Measurements from ENCODE around the gene TFCP2.
"Not testable (repeated sequence)": the region's sequence is repeated elsewhere in the genome, so short reads cannot be mapped to it uniquely, and the experiment has no call there.

The TFCP2 gene

DNA sequence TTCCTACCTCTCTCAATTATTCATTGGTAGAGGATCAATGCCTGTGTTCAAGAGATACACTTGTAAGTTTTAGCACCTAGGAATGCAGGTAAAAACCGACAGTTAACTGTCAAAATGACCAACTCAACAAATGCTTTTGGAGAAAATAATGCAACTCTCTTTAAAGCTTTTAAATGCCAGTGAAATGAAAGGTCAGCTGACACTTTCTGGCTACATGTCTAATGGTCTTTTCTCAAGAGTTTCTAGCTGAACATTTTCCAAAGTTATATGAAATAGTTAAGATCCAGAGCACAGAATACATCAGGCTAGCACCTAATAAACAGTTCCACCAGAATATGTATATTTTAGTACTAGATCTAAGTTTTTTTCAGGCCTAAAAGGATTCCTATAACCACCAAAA is 91.5 kb downstream of the TFCP2 start:
- H3K9ac ChIP-seq (ENCODE audit: low read length), result no peak overlapping the region

DNA sequence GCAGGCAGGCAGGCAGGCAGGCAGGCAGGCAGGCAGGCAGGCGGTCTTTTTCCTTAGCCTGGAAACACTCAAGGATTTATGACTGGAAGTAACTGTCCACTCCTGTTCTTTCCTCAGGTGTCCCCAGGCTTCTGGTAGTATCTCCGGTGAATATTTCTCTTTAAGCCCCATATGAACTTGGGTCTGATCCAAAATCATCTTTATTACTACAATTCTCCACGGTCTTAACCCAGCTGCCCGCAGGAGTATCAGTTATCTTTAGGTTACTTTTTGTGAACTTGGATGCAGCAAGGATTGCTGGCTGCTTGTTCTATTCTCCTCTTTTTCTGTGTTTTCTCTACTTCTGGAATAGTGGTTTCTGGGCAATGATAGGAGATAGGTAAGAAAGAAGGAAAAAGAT is 92.8 kb downstream of the TFCP2 start:
- Histone ChIP-seq H2AFZ (ENCODE audit: low read length) (no peak overlapping the region), H3K27ac (ENCODE audit: low read length) (no peak overlapping the region), H3K4me3 (ENCODE audit: low read length) (no peak overlapping the region), H4K20me1 (ENCODE audit: insufficient read depth, low read length) (no peaks in the 10 kb centered on the region), H3F3A (ENCODE audit: insufficient read depth, low read length) (no peaks in the 10 kb centered on the region), H3K4me1 (ENCODE audit: low read length) (peaks cover 5% of the 10 kb centered on the region; the same call in 1 of the 2 replicates), H3K4me2 (ENCODE audit: low read depth, low read length) (no peak overlapping the region), H3K9me2 (replicated peaks; ENCODE audit: insufficient read depth, low read length) (no peaks in the 10 kb centered on the region), H3K79me2 (ENCODE audit: low read length) (no peaks in the 10 kb centered on the region), H3K9ac (ENCODE audit: low read length) (no peak overlapping the region), H3K27me3 (replicated peaks; ENCODE audit: insufficient read depth, low read length) (no peaks in the 10 kb centered on the region), H3K36me3 (replicated peaks; ENCODE audit: insufficient read depth, low read length) (no peaks in the 10 kb centered on the region), H3K9me3 (replicated peaks; ENCODE audit: insufficient read depth, low read length) (no peaks in the 10 kb centered on the region)
- TF ChIP-seq EZH2 (optimal IDR thresholded peaks at IDR 0.05; ENCODE audit: low read depth, low read length) (no peak), EZH2phosphoT487 (IDR thresholded peaks at IDR 0.05; ENCODE audit: low read length) (no peak)
- TF ChIP-seq, protein P1, sequence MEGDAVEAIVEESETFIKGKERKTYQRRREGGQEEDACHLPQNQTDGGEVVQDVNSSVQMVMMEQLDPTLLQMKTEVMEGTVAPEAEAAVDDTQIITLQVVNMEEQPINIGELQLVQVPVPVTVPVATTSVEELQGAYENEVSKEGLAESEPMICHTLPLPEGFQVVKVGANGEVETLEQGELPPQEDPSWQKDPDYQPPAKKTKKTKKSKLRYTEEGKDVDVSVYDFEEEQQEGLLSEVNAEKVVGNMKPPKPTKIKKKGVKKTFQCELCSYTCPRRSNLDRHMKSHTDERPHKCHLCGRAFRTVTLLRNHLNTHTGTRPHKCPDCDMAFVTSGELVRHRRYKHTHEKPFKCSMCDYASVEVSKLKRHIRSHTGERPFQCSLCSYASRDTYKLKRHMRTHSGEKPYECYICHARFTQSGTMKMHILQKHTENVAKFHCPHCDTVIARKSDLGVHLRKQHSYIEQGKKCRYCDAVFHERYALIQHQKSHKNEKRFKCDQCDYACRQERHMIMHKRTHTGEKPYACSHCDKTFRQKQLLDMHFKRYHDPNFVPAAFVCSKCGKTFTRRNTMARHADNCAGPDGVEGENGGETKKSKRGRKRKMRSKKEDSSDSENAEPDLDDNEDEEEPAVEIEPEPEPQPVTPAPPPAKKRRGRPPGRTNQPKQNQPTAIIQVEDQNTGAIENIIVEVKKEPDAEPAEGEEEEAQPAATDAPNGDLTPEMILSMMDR (IDR thresholded peaks at IDR 0.05; ENCODE audit: low read length), result no peak
- DNase-seq, result no peak

More for the DNA sequence above, 91.5 kb downstream of the TFCP2 start:
- H3F3A ChIP-seq (ENCODE audit: insufficient read depth, low read length), result no peaks in the 10 kb centered on the region
- no peaks in the 10 kb centered on the region for H3K9me3 ChIP-seq (replicated peaks; ENCODE audit: insufficient read depth, low read length)
- no peaks in the 10 kb centered on the region for H3K27me3 ChIP-seq (replicated peaks; ENCODE audit: insufficient read depth, low read length)
- no peak overlapping the region for H2AFZ ChIP-seq (ENCODE audit: low read length)
- peaks cover 5% of the 10 kb centered on the region; the same call in 1 of the 2 replicates for H3K4me1 ChIP-seq (ENCODE audit: low read length)
- H3K4me3 ChIP-seq (ENCODE audit: low read length), result no peak overlapping the region
- H3K27ac ChIP-seq (ENCODE audit: low read length), result no peak overlapping the region
- H4K20me1 ChIP-seq (ENCODE audit: insufficient read depth, low read length), result no peaks in the 10 kb centered on the region
- DNase-seq, result no peak
- H3K36me3 ChIP-seq (replicated peaks; ENCODE audit: insufficient read depth, low read length), result no peaks in the 10 kb centered on the region
- no peaks in the 10 kb centered on the region for H3K9me2 ChIP-seq (replicated peaks; ENCODE audit: insufficient read depth, low read length)
- TF ChIP-seq, protein P1 (IDR thresholded peaks at IDR 0.05; ENCODE audit: low read length), result no peak
- TF ChIP-seq EZH2 (optimal IDR thresholded peaks at IDR 0.05; ENCODE audit: low read depth, low read length), result no peak
- no peak for TF ChIP-seq EZH2phosphoT487 (IDR thresholded peaks at IDR 0.05; ENCODE audit: low read length)
- no peak overlapping the region for H3K4me2 ChIP-seq (ENCODE audit: low read depth, low read length)
- H3K79me2 ChIP-seq (ENCODE audit: low read length), result no peaks in the 10 kb centered on the region

DNA sequence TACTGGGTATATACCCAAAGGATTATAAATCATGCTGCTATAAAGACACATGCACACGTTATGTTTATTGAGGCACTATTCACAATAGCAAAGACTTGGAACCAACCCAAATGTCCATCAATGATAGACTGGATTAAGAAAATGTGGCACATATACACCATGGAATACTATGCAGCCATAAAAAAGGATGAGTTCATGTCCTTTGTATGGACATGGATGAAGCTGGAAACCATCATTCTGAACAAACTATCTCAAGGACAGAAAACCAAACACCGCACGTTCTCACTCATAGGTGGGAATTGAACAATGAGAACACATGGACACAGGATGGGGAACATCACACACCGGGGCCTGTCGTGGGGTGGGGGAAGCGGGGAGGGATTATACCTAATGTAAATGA is 94.1 kb downstream of the TFCP2 start:
- not testable (repeated sequence) for H3K4me1 ChIP-seq (ENCODE audit: low read length); H4K20me1 ChIP-seq (ENCODE audit: insufficient read depth, low read length); H3K27ac ChIP-seq (ENCODE audit: low read length); H2AFZ ChIP-seq (ENCODE audit: low read length); DNase-seq; H3K9ac ChIP-seq (ENCODE audit: low read length); H3K27me3 ChIP-seq (replicated peaks; ENCODE audit: insufficient read depth, low read length); H3K9me2 ChIP-seq (replicated peaks; ENCODE audit: insufficient read depth, low read length); H3K79me2 ChIP-seq (ENCODE audit: low read length); H3K4me3 ChIP-seq (ENCODE audit: low read length); H3K36me3 ChIP-seq (replicated peaks; ENCODE audit: insufficient read depth, low read length); H3K4me2 ChIP-seq (ENCODE audit: low read depth, low read length); H3K9me3 ChIP-seq (replicated peaks; ENCODE audit: insufficient read depth, low read length); H3F3A ChIP-seq (ENCODE audit: insufficient read depth, low read length)

DNA sequence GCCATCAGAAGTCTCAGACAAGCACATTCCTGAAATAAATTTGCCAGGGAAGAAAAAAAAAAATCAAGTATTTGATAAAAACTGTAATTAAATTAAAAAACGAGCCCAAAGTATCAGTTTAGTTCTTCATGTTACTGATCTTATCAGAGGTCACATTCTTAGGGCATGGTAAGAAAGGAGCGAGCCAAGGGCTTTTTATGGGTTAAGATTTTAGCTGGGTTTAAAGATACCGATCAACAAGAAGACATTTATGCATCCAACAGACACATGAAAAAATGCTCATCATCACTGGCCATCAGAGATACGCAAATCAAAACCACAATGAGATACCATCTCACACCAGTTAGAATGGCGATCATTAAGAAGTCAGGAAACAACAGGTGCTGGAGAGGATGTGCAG is 94.6 kb downstream of the TFCP2 start:
- not testable (repeated sequence) for H3K4me2 ChIP-seq (ENCODE audit: low read depth, low read length); H3F3A ChIP-seq (ENCODE audit: insufficient read depth, low read length); DNase-seq; H3K9ac ChIP-seq (ENCODE audit: low read length); H3K4me3 ChIP-seq (ENCODE audit: low read length); H4K20me1 ChIP-seq (ENCODE audit: insufficient read depth, low read length); H2AFZ ChIP-seq (ENCODE audit: low read length); H3K27ac ChIP-seq (ENCODE audit: low read length); H3K79me2 ChIP-seq (ENCODE audit: low read length); H3K9me2 ChIP-seq (replicated peaks; ENCODE audit: insufficient read depth, low read length); H3K4me1 ChIP-seq (ENCODE audit: low read length); H3K27me3 ChIP-seq (replicated peaks; ENCODE audit: insufficient read depth, low read length); H3K9me3 ChIP-seq (replicated peaks; ENCODE audit: insufficient read depth, low read length); H3K36me3 ChIP-seq (replicated peaks; ENCODE audit: insufficient read depth, low read length)

Data from MM.1S (cell line).